ENCODE data around the gene DEFB132. TPM values are rescaled to one million over a fixed set of nuclear protein-coding genes. Genes with fewer than 3 reads are reported as not detected.

DEFB132 gene
- total and polyA plus RNA-seq, 2 of the 8 experiments (the other 6 are each of a cell fraction or from before 2014, with no cell fraction given) = not detected

DNA sequence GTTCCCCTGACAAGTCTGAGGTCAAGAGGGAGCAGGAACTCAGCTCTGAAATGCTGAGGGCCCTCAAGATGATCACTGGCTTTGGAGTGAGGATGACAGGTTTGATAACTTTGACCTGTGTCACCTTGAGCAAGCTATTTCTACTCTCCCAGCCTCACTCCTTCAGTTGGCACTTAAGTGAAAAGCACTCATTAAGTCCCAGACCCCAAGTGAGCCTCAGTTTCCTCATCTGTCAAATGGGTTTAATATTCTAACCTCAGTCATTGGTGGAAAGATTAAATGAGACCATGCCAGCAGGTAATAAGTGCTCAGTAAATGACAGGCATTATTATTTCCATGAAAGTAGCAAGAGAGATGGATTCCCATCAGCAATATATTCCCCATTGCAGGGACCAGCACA, 14.0 kb downstream of the DEFB132 start:
- FAIRE-seq = no peak
- peaks cover 0 to 4% of the 10 kb centered on the region in 2 experiments for H4K20me1 ChIP-seq (replicated peaks in 1 of 2; ENCODE audit: control insufficient read depth in 1 of 2, insufficient read depth in 2 of 2, low read length in 2 of 2)
- CTCF ChIA-PET (ENCODE audit: partially characterized antibody) = interaction anchor here (0.7 kb wide), 1 partner anchor 601 kb away, joined by 3 read pairs; no protein-coding TSS in a partner anchor
- TF ChIP-seq, protein P1, sequence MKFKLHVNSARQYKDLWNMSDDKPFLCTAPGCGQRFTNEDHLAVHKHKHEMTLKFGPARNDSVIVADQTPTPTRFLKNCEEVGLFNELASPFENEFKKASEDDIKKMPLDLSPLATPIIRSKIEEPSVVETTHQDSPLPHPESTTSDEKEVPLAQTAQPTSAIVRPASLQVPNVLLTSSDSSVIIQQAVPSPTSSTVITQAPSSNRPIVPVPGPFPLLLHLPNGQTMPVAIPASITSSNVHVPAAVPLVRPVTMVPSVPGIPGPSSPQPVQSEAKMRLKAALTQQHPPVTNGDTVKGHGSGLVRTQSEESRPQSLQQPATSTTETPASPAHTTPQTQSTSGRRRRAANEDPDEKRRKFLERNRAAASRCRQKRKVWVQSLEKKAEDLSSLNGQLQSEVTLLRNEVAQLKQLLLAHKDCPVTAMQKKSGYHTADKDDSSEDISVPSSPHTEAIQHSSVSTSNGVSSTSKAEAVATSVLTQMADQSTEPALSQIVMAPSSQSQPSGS (IDR thresholded peaks at IDR 0.05; ENCODE audit: low read length) = no peak
- TF ChIP-seq SIX5 (IDR thresholded peaks at IDR 0.05; ENCODE audit: low read depth, low read length) = no peak
- TF ChIP-seq RAD21 (IDR thresholded peaks at IDR 0.05 in 1 of 2, conservative IDR thresholded peaks at IDR 0.05 in 1 of 2; ENCODE audit: low read depth in 2 of 2, low read length in 2 of 2) = no peak
- no peak for TF ChIP-seq POLR2AphosphoS5 (IDR thresholded peaks at IDR 0.05; ENCODE audit: low read depth, low read length)
- no peak for TF ChIP-seq SAP30 (IDR thresholded peaks at IDR 0.05; ENCODE audit: insufficient read depth, insufficient replicate concordance, low read length)
- no peak for TF ChIP-seq MAFK (IDR thresholded peaks at IDR 0.05; ENCODE audit: low read depth, low read length)
- no peak for TF ChIP-seq YY1 (IDR thresholded peaks at IDR 0.05; ENCODE audit: low read depth, low read length)
- TF ChIP-seq CHD1 (IDR thresholded peaks at IDR 0.05; ENCODE audit: low read depth, low read length) = no peak
- TF ChIP-seq BRCA1 (IDR thresholded peaks at IDR 0.05; ENCODE audit: low read depth, low read length) = no peak
- no peak for TF ChIP-seq KDM5A (IDR thresholded peaks at IDR 0.05; ENCODE audit: low read length)
- TF ChIP-seq, protein P2, sequence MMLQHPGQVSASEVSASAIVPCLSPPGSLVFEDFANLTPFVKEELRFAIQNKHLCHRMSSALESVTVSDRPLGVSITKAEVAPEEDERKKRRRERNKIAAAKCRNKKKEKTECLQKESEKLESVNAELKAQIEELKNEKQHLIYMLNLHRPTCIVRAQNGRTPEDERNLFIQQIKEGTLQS (IDR thresholded peaks at IDR 0.05; ENCODE audit: insufficient read depth, low read depth, low read length) = no peak
- TF ChIP-seq ASH2L (IDR thresholded peaks at IDR 0.05; ENCODE audit: low read length) = no peak
- TF ChIP-seq SUZ12 (IDR thresholded peaks at IDR 0.05; ENCODE audit: low read length) = no peak

More for the DNA sequence above, 14.0 kb downstream of the DEFB132 start:
- Histone ChIP-seq H3K27me3 (replicated peaks in 1 of 4; ENCODE audit: control insufficient read depth in 3 of 4, extremely low read depth in 1 of 4, insufficient read depth in 3 of 4, low read length in 3 of 4) (peaks cover 0 to 3% (median 0%) of the 10 kb centered on the region in 4 experiments; a peak in 2 of 7 replicates), H3K36me3 (ENCODE audit: control insufficient read depth in 2 of 4, insufficient read depth in 4 of 4, low read length in 3 of 4) (peaks cover 7 to 10% (median 8%) of the 10 kb centered on the region in 4 experiments; a peak in 6 of 8 replicates), H2BK5ac (ENCODE audit: low read depth, low read length) (no peak overlapping the region), H4K8ac (ENCODE audit: extremely low read depth, insufficient read depth, low read length) (no peak overlapping the region), H3K79me2 (ENCODE audit: control insufficient read depth in 1 of 2, insufficient read depth in 2 of 2, low read length in 2 of 2) (no peaks in the 10 kb centered on the region), H2AK5ac (ENCODE audit: low read depth, low read length) (no peak overlapping the region), H3K56ac (replicated peaks; ENCODE audit: insufficient read length, low read depth, low read length) (no peak overlapping the region), H2BK120ac (replicated peaks; ENCODE audit: low read depth, low read length) (no peak overlapping the region), H3K18ac (ENCODE audit: extremely low read depth, low read length) (no peak overlapping the region), H3K14ac (ENCODE audit: insufficient read length) (no peak overlapping the region), H2BK20ac (ENCODE audit: low read length) (no peak overlapping the region), H3K4me3 (ENCODE audit: extremely low read depth in 1 of 4, insufficient read depth in 2 of 4, low read depth in 3 of 4, low read length in 4 of 4) (no peak overlapping the region), H3K23ac (ENCODE audit: insufficient read length) (no peak overlapping the region), H4K5ac (ENCODE audit: insufficient read length, low read depth, low read length) (no peak overlapping the region), H3K4me1 (replicated peaks in 1 of 4; ENCODE audit: control insufficient read depth in 3 of 4, insufficient read depth in 4 of 4, low read length in 3 of 4) (0 out of 7 replicates have a peak, but pooled peaks cover 0 to 2% (median 0%) of the 10 kb centered on the region in 4 experiments), H3K4me2 (ENCODE audit: insufficient read depth in 1 of 2, low read depth in 2 of 2, low read length in 2 of 2) (no peak overlapping the region), H3K9ac (replicated peaks in 1 of 4; ENCODE audit: extremely low read depth in 1 of 4, low read depth in 3 of 4, low read length in 3 of 4) (no peak overlapping the region), H2BK15ac (ENCODE audit: low read length) (no peak overlapping the region), H2AFZ (ENCODE audit: low read length) (no peak overlapping the region), H3K27ac (ENCODE audit: low read depth, low read length) (no peak overlapping the region), H3K9me3 (ENCODE audit: insufficient read depth in 2 of 2, low read depth in 1 of 2, low read length in 1 of 2) (no peaks in the 10 kb centered on the region), H3K79me1 (ENCODE audit: low read depth, low read length) (no peaks in the 10 kb centered on the region), H3K23me2 (ENCODE audit: low read depth, low read length) (no peaks in the 10 kb centered on the region; the same call in 1 of the 2 replicates), H3K4ac (replicated peaks; ENCODE audit: insufficient read length, low read depth, low read length) (no peak overlapping the region), H4K91ac (replicated peaks; ENCODE audit: insufficient read length, low read length) (no peak overlapping the region), H2BK12ac (ENCODE audit: low read depth, low read length) (no peak overlapping the region)
- DNase-seq (ENCODE audit: low read depth in 1 of 2, low spot score in 2 of 2) = no peak
- POLR2A ChIA-PET (ENCODE audit: partially characterized antibody) = no interaction called here
